PC-9 (cell line): ENCODE results near the gene SLC8A3. TPM values are rescaled to one million over a fixed set of nuclear protein-coding genes. Genes with fewer than 3 reads are reported as not detected.

Source experiments
- BruUV-seq: library from RNA; stranded (reverse); fragments of 400-500 nt; replicated peaks from 2 replicates; lab custom pipeline; 2021; lab: Mats Ljungman, UMichigan
- CTCF ChIA-PET: fragments of 300-600 bp; sonication (Branson Sonifier 250); formaldehyde crosslinking; loops from one replicate; lab custom pipeline; 2022; ENCODE audit warnings: antibody characterized with exemption; lab: Charles Lee
- POLR2A ChIA-PET: fragments of 300-600 bp; sonication (Branson Sonifier 250); formaldehyde crosslinking; loops from one replicate; lab custom pipeline; 2022; ENCODE audit warnings: antibody characterized with exemption; ENCODE audit not compliant: unreplicated experiment; lab: Charles Lee
- DNase-seq, 2 experiments: peaks; one replicate each; pipeline versions ENCODE4 v3.0.0 to v3.0.0-alpha.2; 2015 to 2022; ENCODE audit warnings: mixed read lengths in 1 of 2
- H2AFZ ChIP-seq: fragments of 200-600 bp; sonication (generic); 2 replicates; pipeline ENCODE4 v1.8.1; 2017; ENCODE audit warnings: antibody characterized with exemption
- H3F3A ChIP-seq: fragments of 200-600 bp; sonication (generic); 2 replicates; pipeline ENCODE4 v1.8.1; 2017; ENCODE audit warnings: antibody characterized with exemption, mild to moderate bottlenecking, low read depth; ENCODE audit not compliant: insufficient read depth
- H3K27ac ChIP-seq: fragments of 200-600 bp; sonication (generic); 2 replicates; pipeline ENCODE4 v1.6.1; 2016; ENCODE audit warnings: mixed run types
- H3K27me3 ChIP-seq: fragments of 200-600 bp; sonication (generic); 2 replicates; pipeline ENCODE4 v1.6.1; 2016; ENCODE audit warnings: low read depth, mixed run types; ENCODE audit not compliant: insufficient read depth
- H3K36me3 ChIP-seq: fragments of 200-600 bp; sonication (generic); 2 replicates; pipeline ENCODE4 v1.6.1; 2016; ENCODE audit warnings: low read depth, mixed run types
- H3K4me1 ChIP-seq: fragments of 200-600 bp; sonication (generic); replicated peaks from 2 replicates; pipeline ENCODE4 v1.6.1; 2016; ENCODE audit warnings: mixed run types; ENCODE audit not compliant: insufficient read depth
- H3K4me2 ChIP-seq: fragments of 200-600 bp; sonication (generic); 2 replicates; pipeline ENCODE4 v1.6.1; 2017; ENCODE audit warnings: mixed run types
- H3K4me3 ChIP-seq: fragments of 200-600 bp; sonication (generic); 2 replicates; pipeline ENCODE4 v1.6.1; 2016; ENCODE audit warnings: mixed run types
- H3K79me2 ChIP-seq: fragments of 200-600 bp; sonication (generic); 2 replicates; pipeline ENCODE4 v1.6.1; 2017; ENCODE audit warnings: low read depth, mixed run types
- H3K9me2 ChIP-seq: fragments of 200-600 bp; sonication (generic); 2 replicates; pipeline ENCODE4 v1.8.1; 2017; ENCODE audit warnings: mild to moderate bottlenecking; ENCODE audit not compliant: insufficient read depth
- H3K9me3 ChIP-seq: fragments of 200-600 bp; sonication (generic); 2 replicates; pipeline ENCODE4 v1.8.1; 2016; ENCODE audit warnings: low read depth; ENCODE audit not compliant: insufficient read depth
- H4K20me1 ChIP-seq: fragments of 200-600 bp; sonication (generic); 2 replicates; pipeline ENCODE4 v1.8.1; 2017; ENCODE audit not compliant: insufficient read depth
- CTCF ChIP-seq: fragments of 200-600 bp; sonication (generic); conservative IDR thresholded peaks from 2 replicates; pipeline ENCODE4 v1.6.1; 2017; ENCODE audit warnings: mixed run types, antibody characterized with exemption, mild to moderate bottlenecking, moderate library complexity
- EZH2 ChIP-seq: fragments of 200-600 bp; sonication (generic); IDR thresholded peaks from 2 replicates; pipeline ENCODE4 v1.8.0; 2017; ENCODE audit warnings: antibody characterized with exemption, low read depth
- intact Hi-C: fragments of 100-400 bp; cut with micrococcal nuclease; formaldehyde crosslinking; loops from one replicate; pipeline ENCODE4 v1.10.0; 2022; ENCODE audit not compliant: unreplicated experiment
- total RNA-seq: library from RNA; stranded (reverse); gene quantifications from 2 replicates; pipeline ENCODE4 v1.2.3, GENCODE V29; 2021

The SLC8A3 gene
- total RNA-seq, 1 experiment from 2014 or later = not detected

- intact Hi-C loops = no loop called here
- Histone ChIP-seq H3K27me3 (peaks cover 48% of the 10 kb centered on the region), H3K9me3 (no peaks in the 10 kb centered on the region), H3K9me2 (no peaks in the 10 kb centered on the region), H3K4me2 (no peak overlapping the region), H3K4me1 (no peaks in the 10 kb centered on the region), H3K79me2 (no peaks in the 10 kb centered on the region), H3K4me3 (no peak overlapping the region), H2AFZ (no peak overlapping the region), H3F3A (no peaks in the 10 kb centered on the region), H3K36me3 (no peaks in the 10 kb centered on the region), H4K20me1 (no peaks in the 10 kb centered on the region), H3K27ac (no peak overlapping the region)
- TF ChIP-seq EZH2 = no peak
- no peak for TF ChIP-seq CTCF
- no TSS peak for BruUV-seq
- POLR2A ChIA-PET = no interaction called here
- CTCF ChIA-PET = no interaction called here
- no peak for DNase-seq
These were observed 145.8 kb downstream of the SLC8A3 start for GRCh38 chr14:70043001-70043400.

DNA sequence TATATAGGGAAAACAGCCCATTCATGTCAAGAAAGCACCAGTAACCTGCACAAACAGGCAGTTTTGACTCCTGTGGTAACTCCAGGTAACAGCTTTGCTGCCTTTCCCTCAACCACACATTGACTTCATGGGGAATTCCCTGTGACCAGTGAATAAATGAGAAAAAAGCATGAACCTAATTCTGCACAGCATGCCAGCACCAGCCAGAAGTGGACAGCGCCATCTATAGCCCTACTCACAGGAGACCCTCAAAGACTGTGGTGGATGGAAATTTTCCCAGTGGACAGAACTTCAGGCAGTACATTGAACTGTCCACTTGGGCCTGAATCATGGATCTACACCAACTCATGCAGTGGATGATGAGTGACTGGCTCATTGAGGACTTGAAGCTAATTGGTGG lies 152.1 kb downstream of the SLC8A3 start:
- H3K4me1 ChIP-seq = no peaks in the 10 kb centered on the region
- CTCF ChIA-PET = no interaction called here
- H4K20me1 ChIP-seq = no peaks in the 10 kb centered on the region
- H3K79me2 ChIP-seq = no peaks in the 10 kb centered on the region
- H3K9me3 ChIP-seq = no peaks in the 10 kb centered on the region
- H3K4me2 ChIP-seq = no peak overlapping the region
- intact Hi-C loops = no loop called here
- H3K27me3 ChIP-seq = 0 out of 2 replicates have a peak, but pooled peaks cover 3% of the 10 kb centered on the region
- H3F3A ChIP-seq = no peaks in the 10 kb centered on the region
- no peaks in the 10 kb centered on the region for H3K36me3 ChIP-seq
- H3K9me2 ChIP-seq = no peaks in the 10 kb centered on the region
- TF ChIP-seq CTCF (no peak), EZH2 (no peak)
- H3K4me3 ChIP-seq = no peak overlapping the region
- DNase-seq = no peak
- BruUV-seq = no TSS peak
- no peak overlapping the region for H2AFZ ChIP-seq
- POLR2A ChIA-PET = no interaction called here
- H3K27ac ChIP-seq = no peak overlapping the region

DNA sequence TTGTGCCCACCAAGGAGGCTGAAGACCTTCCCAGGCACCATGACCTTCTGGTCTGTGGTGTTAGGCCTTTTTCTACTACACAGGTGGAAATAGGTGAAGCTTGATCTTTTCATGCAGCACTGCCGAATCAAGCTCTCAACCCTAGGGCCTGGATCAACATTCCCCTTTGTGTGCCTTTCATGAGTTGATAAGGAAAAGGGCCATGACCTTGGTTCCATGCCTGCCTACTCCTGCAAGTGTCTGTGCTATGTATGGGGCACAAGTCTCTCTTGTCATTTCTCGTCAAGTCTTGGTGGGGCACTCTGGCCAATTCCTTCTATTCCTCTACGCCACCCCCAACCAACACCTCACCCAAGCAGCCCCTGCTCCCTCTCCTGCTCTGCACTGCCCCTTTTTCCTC lies 154.5 kb downstream of the SLC8A3 start:
- TF ChIP-seq EZH2 (no peak), CTCF (no peak)
- Histone ChIP-seq H3K4me3 (no peak overlapping the region), H3K4me1 (no peaks in the 10 kb centered on the region), H4K20me1 (no peaks in the 10 kb centered on the region), H3K9me2 (no peaks in the 10 kb centered on the region), H3K9me3 (no peaks in the 10 kb centered on the region), H3K36me3 (no peaks in the 10 kb centered on the region), H3K79me2 (no peaks in the 10 kb centered on the region), H2AFZ (no peak overlapping the region), H3K4me2 (no peak overlapping the region), H3K27ac (no peak overlapping the region), H3K27me3 (no peaks in the 10 kb centered on the region), H3F3A (no peaks in the 10 kb centered on the region)
- CTCF ChIA-PET = no interaction called here
- no peak for DNase-seq
- no TSS peak for BruUV-seq
- intact Hi-C loops = no loop called here
- POLR2A ChIA-PET = no interaction called here
